Panc1 (cell line): ENCODE data around the gene KMT2A.

Experiments
- CTCF ChIP-seq: fragments of 450-650 bp; IDR thresholded peaks from 2 replicates; pipeline ENCODE4 v1.5.1; 2017; ENCODE audit warnings: mild to moderate bottlenecking
- POLR2AphosphoS5 ChIP-seq: IDR thresholded peaks from 2 replicates; pipeline ENCODE4 v1.6.1; 2012; ENCODE audit warnings: mild to moderate bottlenecking, low read depth, low read length, moderate library complexity
- REST ChIP-seq, 2 experiments: IDR thresholded peaks; 2 replicates each; pipeline ENCODE4 v1.6.1; 2011 to 2012; ENCODE audit warnings: low read depth in 2 of 2, control low read depth in 1 of 2, low read length in 1 of 2, mild to moderate bottlenecking in 1 of 2, moderate library complexity in 1 of 2; ENCODE audit not compliant: insufficient read depth in 1 of 2
- SIN3A ChIP-seq: IDR thresholded peaks from 2 replicates; pipeline ENCODE4 v1.6.1; 2012; ENCODE audit warnings: low read depth, mild to moderate bottlenecking, low read length, moderate library complexity, borderline replicate concordance; ENCODE audit not compliant: insufficient read depth

- no peak for TF ChIP-seq REST (IDR thresholded peaks at IDR 0.05; ENCODE audit: insufficient read depth in 1 of 2, low read depth in 2 of 2, low read length in 1 of 2)
- TF ChIP-seq SIN3A = no peak
- TF ChIP-seq CTCF = no peak
- TF ChIP-seq POLR2AphosphoS5 = no peak
These were observed 7.4 kb downstream of the KMT2A start for GRCh38 chr11:118443590-118444218.
